H9 (cell line): ENCODE results near the gene FXYD1. TPM values are rescaled to one million over a fixed set of nuclear protein-coding genes. Genes with fewer than 3 reads are reported as not detected.

Experiments used
- DNase-seq: peaks from one replicate; pipeline ENCODE4 v3.0.0-alpha.2; 2017
- H2AFZ ChIP-seq: one replicate; pipeline ENCODE4 v1.6.1; 2013; ENCODE audit warnings: mild to moderate bottlenecking, low read length, control low read depth, moderate library complexity
- H2AK5ac ChIP-seq: 2 replicates; pipeline ENCODE4 v1.6.1; 2013; ENCODE audit warnings: low read length, control low read depth, mixed read lengths; ENCODE audit not compliant: insufficient read length
- H2BK120ac ChIP-seq: one replicate; pipeline ENCODE4 v1.6.1; 2013; ENCODE audit warnings: low read depth, mild to moderate bottlenecking, low read length, control low read depth, inconsistent platforms; ENCODE audit not compliant: poor library complexity, severe bottlenecking
- H2BK12ac ChIP-seq: 2 replicates; pipeline ENCODE4 v1.6.1; 2013; ENCODE audit warnings: low read length, control low read depth, mixed read lengths, low read depth; ENCODE audit not compliant: insufficient read length
- H2BK15ac ChIP-seq: 2 replicates; pipeline ENCODE4 v1.6.1; 2013; ENCODE audit warnings: low read depth, low read length, control low read depth
- H2BK20ac ChIP-seq: one replicate; pipeline ENCODE4 v1.6.1; 2013; ENCODE audit warnings: low read depth, mild to moderate bottlenecking, low read length, control low read depth, inconsistent platforms; ENCODE audit not compliant: poor library complexity, severe bottlenecking
- H2BK5ac ChIP-seq: 2 replicates; pipeline ENCODE4 v1.6.1; 2013; ENCODE audit warnings: low read length, control low read depth, mixed read lengths; ENCODE audit not compliant: insufficient read length
- H3K14ac ChIP-seq: 2 replicates; pipeline ENCODE4 v1.6.1; 2013; ENCODE audit warnings: low read length, control low read depth; ENCODE audit not compliant: insufficient read depth
- H3K18ac ChIP-seq: 2 replicates; pipeline ENCODE4 v1.6.1; 2013; ENCODE audit warnings: low read depth, mild to moderate bottlenecking, mixed read lengths, low read length, control low read depth; ENCODE audit not compliant: insufficient read length
- H3K23ac ChIP-seq: 2 replicates; pipeline ENCODE4 v1.6.1; 2013; ENCODE audit warnings: low read length, control low read depth, mixed read lengths, low read depth; ENCODE audit not compliant: insufficient read length
- H3K23me2 ChIP-seq: 2 replicates; pipeline ENCODE4 v1.6.1; 2013; ENCODE audit warnings: low read depth, mild to moderate bottlenecking, mixed read lengths, low read length, control low read depth; ENCODE audit not compliant: insufficient read length, poor library complexity, severe bottlenecking
- H3K27ac ChIP-seq: 2 replicates; pipeline ENCODE4 v1.5.1; 2013; ENCODE audit warnings: low read length, control low read depth, mixed read lengths, low read depth; ENCODE audit not compliant: insufficient read length
- H3K27me3 ChIP-seq: 2 replicates; pipeline ENCODE4 v1.6.1; 2013; ENCODE audit warnings: low read length, control low read depth, inconsistent platforms; ENCODE audit not compliant: insufficient read depth
- H3K4ac ChIP-seq: 2 replicates; pipeline ENCODE4 v1.6.1; 2013; ENCODE audit warnings: low read depth, mild to moderate bottlenecking, control low read depth, inconsistent platforms, low read length, moderate library complexity
- H3K4me1 ChIP-seq: 2 replicates; pipeline ENCODE4 v1.6.1; 2013; ENCODE audit warnings: low read length, control low read depth, inconsistent platforms; ENCODE audit not compliant: insufficient read depth
- H3K4me2 ChIP-seq: 2 replicates; pipeline ENCODE4 v1.6.1; 2013; ENCODE audit warnings: low read length, control low read depth, mixed read lengths; ENCODE audit not compliant: insufficient read length, insufficient read depth
- H3K56ac ChIP-seq: 2 replicates; pipeline ENCODE4 v1.6.1; 2013; ENCODE audit warnings: low read depth, mild to moderate bottlenecking, mixed read lengths, low read length, control low read depth; ENCODE audit not compliant: insufficient read length
- H3K79me1 ChIP-seq: 2 replicates; pipeline ENCODE4 v1.6.1; 2013; ENCODE audit warnings: low read depth, mild to moderate bottlenecking, moderate library complexity, low read length, control low read depth, inconsistent platforms; ENCODE audit not compliant: insufficient read depth, poor library complexity, severe bottlenecking
- H3K79me2 ChIP-seq: 2 replicates; pipeline ENCODE4 v1.6.1; 2013; ENCODE audit warnings: low read length, control low read depth, inconsistent platforms; ENCODE audit not compliant: insufficient read depth
- H3K9ac ChIP-seq: 2 replicates; pipeline ENCODE4 v1.6.1; 2013; ENCODE audit warnings: low read length, control low read depth, mixed read lengths; ENCODE audit not compliant: insufficient read length; ENCODE audit errors: extremely low read depth
- H3K9me3 ChIP-seq: one replicate; pipeline ENCODE4 v1.6.1; 2013; ENCODE audit warnings: low read depth, low read length, inconsistent platforms; ENCODE audit not compliant: control insufficient read depth
- H3T11ph ChIP-seq: one replicate; pipeline ENCODE4 v1.6.1; 2013; ENCODE audit warnings: mild to moderate bottlenecking, low read length, control low read depth, inconsistent platforms
- H4K20me1 ChIP-seq: one replicate; pipeline ENCODE4 v1.6.1; 2013; ENCODE audit not compliant: control insufficient read depth, insufficient read length, insufficient read depth
- H4K5ac ChIP-seq: 2 replicates; pipeline ENCODE4 v1.6.1; 2013; ENCODE audit warnings: low read depth, mild to moderate bottlenecking, mixed read lengths, low read length, control low read depth; ENCODE audit not compliant: insufficient read length
- H4K8ac ChIP-seq: replicated peaks from 2 replicates; pipeline ENCODE4 v1.6.1; 2013; ENCODE audit warnings: low read length, control low read depth, mixed read lengths, low read depth; ENCODE audit not compliant: insufficient read length
- H4K91ac ChIP-seq: 2 replicates; pipeline ENCODE4 v1.6.1; 2013; ENCODE audit warnings: low read depth, mild to moderate bottlenecking, moderate library complexity, mixed read lengths, low read length, control low read depth; ENCODE audit not compliant: insufficient read length
- H3K27ac Mint-ChIP-seq, 3 experiments: 2 replicates in 2 of 3; 3 replicates in 1 of 3; pipeline ENCODE4 v1.8.0; 2020 to 2021; ENCODE audit warnings: mixed read lengths in 3 of 3, mild to moderate bottlenecking in 1 of 3, moderate library complexity in 1 of 3
- H3K27me3 Mint-ChIP-seq: 2 replicates; pipeline ENCODE4 v1.8.0; 2021; ENCODE audit warnings: low read depth, mild to moderate bottlenecking, moderate library complexity, mixed read lengths
- H3K36me3 Mint-ChIP-seq, 3 experiments: 2 replicates in 2 of 3; 3 replicates in 1 of 3; pipeline ENCODE4 v1.8.0; 2020 to 2021; ENCODE audit warnings: low read depth in 3 of 3, mixed read lengths in 3 of 3; ENCODE audit not compliant: insufficient read depth in 1 of 3
- H3K4me1 Mint-ChIP-seq, 2 experiments: 2 replicates each; pipeline ENCODE4 v1.8.0; 2020; ENCODE audit warnings: mixed read lengths in 2 of 2
- H3K4me3 Mint-ChIP-seq, 2 experiments: 2 replicates in 1 of 2; 3 replicates in 1 of 2; pipeline ENCODE4 v1.8.0; 2020 to 2021; ENCODE audit warnings: mild to moderate bottlenecking in 2 of 2, mixed read lengths in 2 of 2, moderate library complexity in 1 of 2
- H3K9me3 Mint-ChIP-seq, 2 experiments: 2 replicates in 1 of 2; 3 replicates in 1 of 2; pipeline ENCODE4 v1.8.0; 2020; ENCODE audit warnings: mild to moderate bottlenecking in 2 of 2, mixed read lengths in 2 of 2, moderate library complexity in 1 of 2
- CTCF ChIP-seq: fragments of 200-600 bp; sonication (generic); conservative IDR thresholded peaks from 3 replicates; pipeline ENCODE4 v1.8.0; 2021; ENCODE audit warnings: antibody characterized with exemption, mild to moderate bottlenecking
- WGBS: extraction: QIAGEN DNeasy Blood & Tissue Kit; methylation state at CpG from one replicate; pipeline ENCODE4 v1.1.7; 2013; ENCODE audit warnings: missing lambda C conversion rate, low lambda C conversion rate, mixed read lengths; ENCODE audit not compliant: insufficient read length; ENCODE audit errors: extremely low coverage; 5-methylcytosine and 5-hydroxymethylcytosine counted together
- long read RNA-seq: library from polyadenylated mRNA; unstranded; transcript quantifications from one replicate; pipeline ENCODE4 v2.0.0, GENCODE V29; 2020
- total RNA-seq: library from RNA; stranded (reverse); gene quantifications from 2 replicates; pipeline ENCODE4 v1.2.1, GENCODE V29; 2021

The FXYD1 gene
- total RNA-seq: 6.8 and 7.7 TPM in 2 replicates
- long read RNA-seq, partial matches to known transcripts: 2 of 2 reads
- long read RNA-seq, other reads (novel, unspliced or antisense): 0 of 2 reads

DNA sequence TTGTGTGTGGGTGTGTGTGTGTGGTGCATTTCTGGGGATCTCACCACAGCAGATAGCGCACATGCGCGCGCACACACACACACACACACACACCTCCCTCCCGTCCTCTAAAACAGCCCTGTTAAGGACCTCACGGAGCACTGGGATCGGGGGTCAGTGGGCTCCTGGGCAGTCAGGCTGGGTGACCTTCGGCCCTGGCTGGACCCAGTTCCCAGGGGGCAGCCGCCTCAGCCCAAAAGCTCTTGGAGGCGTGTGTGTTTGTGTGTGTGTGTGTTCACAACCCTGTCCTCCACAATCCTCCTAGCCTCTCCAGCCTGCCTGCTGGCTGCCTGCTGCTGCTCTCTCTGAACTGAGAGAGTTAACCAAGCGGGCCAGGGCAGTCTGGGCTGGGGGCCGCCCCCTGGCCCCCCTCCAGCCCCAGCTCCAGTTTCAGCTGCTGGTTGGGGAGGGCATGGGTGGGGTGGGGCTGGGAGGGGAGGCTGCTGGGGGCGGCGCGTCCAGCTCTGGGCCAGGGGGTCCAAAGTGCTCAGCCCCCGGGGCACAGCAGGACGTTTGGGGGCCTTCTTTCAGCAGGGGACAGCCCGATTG lies at the start of gene FXYD1:
Gene FXYD1 (plus strand): TSS at position 520 of the 588 bp plus-strand sequence. CDS start 1,256 bp downstream, outside the sequence.
- Histone ChIP-seq H3K18ac (no peak within 1 kb of the TSS), H2AK5ac (no peak within 1 kb of the TSS), H2BK20ac (no peak within 1 kb of the TSS), H3K79me1 (no peaks in the 10 kb centered on the region), H3K27me3 (no peaks in the 10 kb centered on the region), H4K20me1 (no peaks in the 10 kb centered on the region), H4K5ac (no peak within 1 kb of the TSS), H3K9ac (no peak within 1 kb of the TSS), H3K79me2 (no peaks in the 10 kb centered on the region), H3T11ph (no peak within 1 kb of the TSS), H4K91ac (no peak within 1 kb of the TSS), H3K27ac (no peak within 1 kb of the TSS), H3K4me1 (peaks cover 2% of the 10 kb centered on the region; the same call in 1 of the 2 replicates), H3K56ac (no peak within 1 kb of the TSS), H2BK15ac (no peak within 1 kb of the TSS), H3K23ac (no peak within 1 kb of the TSS), H2AFZ (no peak within 1 kb of the TSS), H4K8ac (no peak within 1 kb of the TSS), H2BK12ac (no peak within 1 kb of the TSS), H2BK5ac (no peak within 1 kb of the TSS), H3K4me2 (no peak within 1 kb of the TSS), H2BK120ac (no peak within 1 kb of the TSS), H3K23me2 (peaks cover 17% of the 10 kb centered on the region), H3K4ac (no peak within 1 kb of the TSS), H3K9me3 (no peaks in the 10 kb centered on the region), H3K14ac (no peak within 1 kb of the TSS; the same call in 1 of the 2 replicates)
- no peak for TF ChIP-seq CTCF
- Mint-ChIP-seq H3K9me3 (no peaks in the 10 kb centered on the region), H3K4me3 (peak within 1 kb of the TSS in 1 of 2 experiments; percentile 55; a peak in 3 of 5 replicates), H3K36me3 (peaks cover 0 to 3% (median 0%) of the 10 kb centered on the region in 3 experiments; a peak in 1 of 7 replicates), H3K27ac (peak within 1 kb of the TSS in 1 of 3 experiments; percentile 81; a peak in 4 of 7 replicates), H3K4me1 (peaks cover 32 to 46% of the 10 kb centered on the region in 2 experiments), H3K27me3 (peaks cover 35% of the 10 kb centered on the region)
- no CpG with 5 or more reads among the region's 18 CpGs for WGBS
- DNase-seq: no peak
